Neural crest cell (in vitro differentiated cells): Measurements from ENCODE around the gene ATP9A. TPM values are rescaled to one million over a fixed set of nuclear protein-coding genes. Genes with fewer than 3 reads are reported as not detected.

Source experiments
- DNase-seq: peaks from one replicate; pipeline ENCODE4 v3.0.0; 2021; ENCODE audit warnings: low read depth, mixed read lengths, low spot score
- H3K27ac Mint-ChIP-seq: one replicate; pipeline ENCODE4 v1.8.0; 2021; ENCODE audit warnings: mild to moderate bottlenecking, mixed read lengths; ENCODE audit not compliant: unreplicated experiment
- H3K27me3 Mint-ChIP-seq: 2 replicates; pipeline ENCODE4 v1.8.0; 2021; ENCODE audit warnings: low read depth, mild to moderate bottlenecking, mixed read lengths
- H3K36me3 Mint-ChIP-seq: 2 replicates; pipeline ENCODE4 v1.8.0; 2021; ENCODE audit warnings: low read depth, mild to moderate bottlenecking, mixed read lengths
- H3K4me1 Mint-ChIP-seq: 2 replicates; pipeline ENCODE4 v1.8.0; 2021; ENCODE audit warnings: mixed read lengths
- H3K4me3 Mint-ChIP-seq: one replicate; pipeline ENCODE4 v1.8.0; 2021; ENCODE audit warnings: mild to moderate bottlenecking, mixed read lengths
- H3K9me3 Mint-ChIP-seq: 2 replicates; pipeline ENCODE4 v1.8.0; 2021; ENCODE audit warnings: mixed read lengths
- total RNA-seq: library from RNA; stranded (reverse); gene quantifications from 2 replicates; pipeline ENCODE4 v1.2.1, GENCODE V29; 2021
- TF ChIP-seq, protein P1 (sequence below): fragments of 200-600 bp; sonication (generic); conservative IDR thresholded peaks from 2 replicates; pipeline ENCODE4 v1.5.0; 2021; ENCODE audit warnings: antibody characterized with exemption, mild to moderate bottlenecking

The ATP9A gene
- total RNA-seq, 1 donor from 2014 or later, result 39.0 TPM

DNA sequence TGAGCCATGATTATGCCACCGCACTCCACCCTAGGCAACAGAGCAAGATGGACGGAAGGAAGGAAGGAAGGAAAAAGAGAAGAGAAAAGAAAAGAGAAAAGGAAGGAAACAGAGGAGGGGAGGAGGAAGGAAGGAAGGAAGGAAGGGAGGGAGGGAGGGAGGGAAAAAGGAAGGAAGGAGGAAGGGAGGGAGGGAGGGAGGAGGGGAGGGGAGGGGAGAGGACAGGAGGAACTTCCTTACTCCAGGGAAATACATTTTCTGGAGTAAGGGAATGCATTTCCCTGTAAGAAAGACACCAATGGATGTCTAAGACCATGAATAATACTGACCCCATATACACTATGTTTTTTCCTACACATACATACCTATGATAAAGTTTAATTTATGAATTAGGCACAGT lies 132.5 kb downstream of the ATP9A start:
- H3K27me3 Mint-ChIP-seq, result no peaks in the 10 kb centered on the region
- H3K4me1 Mint-ChIP-seq, result no peaks in the 10 kb centered on the region
- no peak for DNase-seq
- no peaks in the 10 kb centered on the region for H3K9me3 Mint-ChIP-seq
- H3K27ac Mint-ChIP-seq, result peak overlapping the region; percentile 39
- no peaks in the 10 kb centered on the region for H3K36me3 Mint-ChIP-seq
- TF ChIP-seq, protein P1, sequence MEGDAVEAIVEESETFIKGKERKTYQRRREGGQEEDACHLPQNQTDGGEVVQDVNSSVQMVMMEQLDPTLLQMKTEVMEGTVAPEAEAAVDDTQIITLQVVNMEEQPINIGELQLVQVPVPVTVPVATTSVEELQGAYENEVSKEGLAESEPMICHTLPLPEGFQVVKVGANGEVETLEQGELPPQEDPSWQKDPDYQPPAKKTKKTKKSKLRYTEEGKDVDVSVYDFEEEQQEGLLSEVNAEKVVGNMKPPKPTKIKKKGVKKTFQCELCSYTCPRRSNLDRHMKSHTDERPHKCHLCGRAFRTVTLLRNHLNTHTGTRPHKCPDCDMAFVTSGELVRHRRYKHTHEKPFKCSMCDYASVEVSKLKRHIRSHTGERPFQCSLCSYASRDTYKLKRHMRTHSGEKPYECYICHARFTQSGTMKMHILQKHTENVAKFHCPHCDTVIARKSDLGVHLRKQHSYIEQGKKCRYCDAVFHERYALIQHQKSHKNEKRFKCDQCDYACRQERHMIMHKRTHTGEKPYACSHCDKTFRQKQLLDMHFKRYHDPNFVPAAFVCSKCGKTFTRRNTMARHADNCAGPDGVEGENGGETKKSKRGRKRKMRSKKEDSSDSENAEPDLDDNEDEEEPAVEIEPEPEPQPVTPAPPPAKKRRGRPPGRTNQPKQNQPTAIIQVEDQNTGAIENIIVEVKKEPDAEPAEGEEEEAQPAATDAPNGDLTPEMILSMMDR, result no peak
- no peak overlapping the region for H3K4me3 Mint-ChIP-seq

DNA sequence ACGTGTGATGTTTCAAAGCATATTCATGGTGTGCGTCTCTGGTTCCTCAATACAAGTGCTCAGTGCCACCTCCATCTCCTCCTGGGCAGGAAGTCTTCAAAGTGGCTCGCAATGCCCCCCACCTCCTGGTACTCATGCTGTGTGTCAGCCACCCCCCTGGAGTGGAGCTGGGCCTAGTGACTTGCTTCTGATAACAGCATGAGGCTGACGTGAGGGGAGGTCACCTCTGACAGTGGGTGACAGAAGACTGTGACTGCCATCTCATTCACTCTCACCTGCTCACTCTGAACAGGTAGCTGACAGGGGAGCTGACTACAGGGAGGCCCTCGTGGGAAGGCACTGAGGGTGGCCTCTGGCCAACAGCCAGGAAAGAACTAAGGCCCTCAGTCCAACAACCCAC lies 133.3 kb downstream of the ATP9A start:
- no peaks in the 10 kb centered on the region for H3K9me3 Mint-ChIP-seq
- no peak for DNase-seq
- H3K27me3 Mint-ChIP-seq, result no peaks in the 10 kb centered on the region
- no peak overlapping the region for H3K4me3 Mint-ChIP-seq
- no peaks in the 10 kb centered on the region for H3K4me1 Mint-ChIP-seq
- H3K27ac Mint-ChIP-seq, result no peak overlapping the region
- H3K36me3 Mint-ChIP-seq, result no peaks in the 10 kb centered on the region
- TF ChIP-seq, protein P1, result no peak

DNA sequence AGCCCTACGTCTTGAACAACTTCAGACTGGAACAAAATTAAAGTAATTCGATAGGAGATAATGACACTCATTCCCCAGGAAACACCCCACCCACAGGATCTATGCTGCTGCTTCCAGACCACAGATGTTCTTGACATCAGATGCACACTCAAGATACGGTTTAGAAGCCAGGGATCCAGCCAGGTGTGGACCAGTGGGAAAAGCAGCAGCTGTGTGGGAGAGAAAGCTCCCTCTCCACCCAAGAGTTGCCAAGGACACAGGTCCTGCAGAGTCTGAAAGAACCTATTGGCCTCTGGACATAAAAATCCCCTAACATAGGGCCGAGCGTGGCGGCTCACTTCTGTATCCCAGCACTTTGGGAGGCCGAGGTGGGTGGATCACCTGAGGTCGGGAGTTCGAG lies 133.9 kb downstream of the ATP9A start:
- TF ChIP-seq, protein P1, result no peak
- H3K27me3 Mint-ChIP-seq, result no peaks in the 10 kb centered on the region
- no peak for DNase-seq
- H3K4me1 Mint-ChIP-seq, result peaks cover 2% of the 10 kb centered on the region
- no peaks in the 10 kb centered on the region for H3K9me3 Mint-ChIP-seq
- no peak overlapping the region for H3K4me3 Mint-ChIP-seq
- no peak overlapping the region for H3K27ac Mint-ChIP-seq
- H3K36me3 Mint-ChIP-seq, result no peaks in the 10 kb centered on the region

DNA sequence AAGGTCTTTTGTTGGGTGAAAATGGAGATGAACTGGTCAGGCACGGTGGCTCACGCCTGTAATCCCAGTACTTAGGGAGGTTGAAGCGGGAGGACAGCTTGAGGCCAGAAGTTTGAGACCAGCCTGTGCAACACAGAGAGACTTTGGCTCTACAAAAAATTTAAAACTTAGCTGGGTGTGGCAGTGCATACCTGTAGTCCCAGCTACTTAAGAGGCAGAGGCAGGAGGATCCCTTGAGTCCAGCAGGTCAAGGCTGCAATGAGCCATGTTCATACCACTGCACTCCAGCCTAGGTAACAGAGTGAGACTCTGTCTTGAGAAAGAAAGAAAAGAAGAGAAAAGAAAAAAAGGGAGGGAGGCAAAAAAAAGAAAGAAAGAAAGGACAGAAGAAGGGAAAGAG lies 134.8 kb downstream of the ATP9A start:
- Mint-ChIP-seq H3K4me1 (peaks cover 8% of the 10 kb centered on the region), H3K27ac (no peak overlapping the region), H3K27me3 (no peaks in the 10 kb centered on the region), H3K36me3 (no peaks in the 10 kb centered on the region), H3K4me3 (no peak overlapping the region), H3K9me3 (no peaks in the 10 kb centered on the region)
- TF ChIP-seq, protein P1, result no peak
- no peak for DNase-seq

DNA sequence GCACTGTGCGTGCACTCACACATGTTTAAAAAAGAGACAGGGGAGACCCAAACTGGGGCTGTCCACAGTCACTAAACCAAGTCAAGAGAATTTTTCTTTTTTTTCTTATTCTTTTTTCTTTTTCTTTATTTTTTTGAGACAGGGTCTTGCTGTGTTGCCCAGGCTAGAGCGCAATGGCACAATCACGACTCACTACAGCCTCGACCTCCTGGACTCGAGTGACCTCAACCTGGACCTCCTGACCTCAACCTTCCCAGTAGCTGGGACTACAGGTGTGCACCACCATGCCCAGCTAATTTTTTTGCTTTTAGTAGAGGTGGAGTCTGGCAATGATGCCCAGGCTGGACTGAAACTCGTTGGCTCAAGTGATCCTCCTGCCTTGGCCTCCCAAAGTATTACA lies 136.2 kb downstream of the ATP9A start:
- peaks cover 11% of the 10 kb centered on the region for H3K4me1 Mint-ChIP-seq
- H3K36me3 Mint-ChIP-seq, result peaks cover 3% of the 10 kb centered on the region
- H3K27ac Mint-ChIP-seq, result no peak overlapping the region
- TF ChIP-seq, protein P1, result no peak
- no peaks in the 10 kb centered on the region for H3K27me3 Mint-ChIP-seq
- no peak overlapping the region for H3K4me3 Mint-ChIP-seq
- H3K9me3 Mint-ChIP-seq, result no peaks in the 10 kb centered on the region
- no peak for DNase-seq
